SU-DHL-6 (cell line): Measurements from ENCODE around the gene LRRN2.

ENCODE experiments used
- H2AFZ ChIP-seq: fragments of 200-600 bp; sonication (generic); 2 replicates; pipeline ENCODE4 v1.6.1; 2014; ENCODE audit warnings: low read depth, mild to moderate bottlenecking, moderate library complexity, mixed read lengths, antibody characterized with exemption, low read length; ENCODE audit not compliant: severe bottlenecking
- H3F3A ChIP-seq: fragments of 200-600 bp; shearing (Covaris generic); 2 replicates; pipeline ENCODE4 v1.6.0; 2016; ENCODE audit warnings: antibody characterized with exemption, mild to moderate bottlenecking; ENCODE audit not compliant: insufficient read depth
- H3K27ac ChIP-seq: fragments of 200-600 bp; sonication (generic); 2 replicates; pipeline ENCODE4 v1.5.1; 2016; ENCODE audit warnings: low read depth, mild to moderate bottlenecking, low read length, moderate library complexity, mixed read lengths
- H3K27me3 ChIP-seq: fragments of 200-600 bp; sonication (generic), shearing (Covaris generic); 2 replicates; pipeline ENCODE4 v1.6.0; 2014; ENCODE audit warnings: mild to moderate bottlenecking, low read length
- H3K36me3 ChIP-seq: fragments of 200-600 bp; sonication (generic); 2 replicates; pipeline ENCODE4 v1.6.1; 2014; ENCODE audit warnings: mild to moderate bottlenecking, low read length, mixed read lengths
- H3K4me2 ChIP-seq: fragments of 300-600, 200-600 bp; shearing (Covaris generic), sonication (generic); 2 replicates; pipeline ENCODE4 v1.6.0; 2014; ENCODE audit warnings: low read length, low read depth, mild to moderate bottlenecking; ENCODE audit not compliant: poor library complexity, severe bottlenecking
- H3K4me3 ChIP-seq: fragments of 200-600 bp; sonication (generic); 2 replicates; pipeline ENCODE4 v1.5.1; 2014; ENCODE audit warnings: antibody characterized with exemption, low read length, mild to moderate bottlenecking, mixed read lengths; ENCODE audit not compliant: insufficient read depth, poor library complexity, severe bottlenecking
- H3K79me2 ChIP-seq: fragments of 200-600 bp; sonication (generic); 2 replicates; pipeline ENCODE4 v1.6.1; 2014; ENCODE audit warnings: mild to moderate bottlenecking, low read length, moderate library complexity; ENCODE audit not compliant: insufficient read depth
- H3K9ac ChIP-seq: fragments of 200-600 bp; sonication (generic); 2 replicates; pipeline ENCODE4 v1.7.0; 2014; ENCODE audit warnings: mild to moderate bottlenecking, low read length
- H3K9me2 ChIP-seq: fragments of 200-600 bp; sonication (generic); replicated peaks from 2 replicates; pipeline ENCODE4 v1.6.1; 2014; ENCODE audit warnings: low read length; ENCODE audit not compliant: insufficient read depth
- H3K9me3 ChIP-seq: fragments of 200-600 bp; sonication (generic); 2 replicates; pipeline ENCODE4 v1.6.1; 2014; ENCODE audit warnings: low read length, mixed read lengths; ENCODE audit not compliant: insufficient read depth
- H4K20me1 ChIP-seq: fragments of 200-600 bp; sonication (generic); 2 replicates; pipeline ENCODE4 v1.6.1; 2014; ENCODE audit warnings: low read depth, mild to moderate bottlenecking, antibody characterized with exemption, low read length, moderate library complexity, mixed read lengths
- CTCF ChIP-seq: fragments of 200-600 bp; sonication (generic); IDR thresholded peaks from one replicate; pipeline ENCODE4 v1.5.1; 2017; ENCODE audit warnings: antibody characterized with exemption, mild to moderate bottlenecking, low read length, moderate library complexity; ENCODE audit not compliant: insufficient read depth, poor library complexity, severe bottlenecking
- EZH2phosphoT487 ChIP-seq: fragments of 200-600 bp; sonication (generic), shearing (Covaris generic); conservative IDR thresholded peaks from 2 replicates; pipeline ENCODE4 v1.6.1; 2018; ENCODE audit warnings: mild to moderate bottlenecking, antibody characterized with exemption, low read length, moderate library complexity, mixed read lengths

Gene LRRN2

GRCh38 chr1:204730826-204731459 lies 45.4 kb upstream of the LRRN2 start:
- H3K36me3 ChIP-seq = no peaks in the 10 kb centered on the region

GRCh38 chr1:204729516-204729915 lies 44.0 kb upstream of the LRRN2 start:
- H3K36me3 ChIP-seq = no peaks in the 10 kb centered on the region
- H4K20me1 ChIP-seq = no peaks in the 10 kb centered on the region
- no peak overlapping the region for H3K9ac ChIP-seq
- no peak overlapping the region for H2AFZ ChIP-seq
- H3K4me2 ChIP-seq = no peak overlapping the region
- H3K27ac ChIP-seq = no peak overlapping the region
- no peaks in the 10 kb centered on the region for H3K79me2 ChIP-seq
- H3K9me2 ChIP-seq = no peaks in the 10 kb centered on the region
- no peaks in the 10 kb centered on the region for H3K27me3 ChIP-seq
- no peak overlapping the region for H3K4me3 ChIP-seq
- H3F3A ChIP-seq = no peaks in the 10 kb centered on the region
- no peaks in the 10 kb centered on the region for H3K9me3 ChIP-seq
- TF ChIP-seq EZH2phosphoT487 (no peak), CTCF (no peak)

More at GRCh38 chr1:204730826-204731459, 45.4 kb upstream of the LRRN2 start:
- Histone ChIP-seq H4K20me1 (no peaks in the 10 kb centered on the region), H3F3A (no peaks in the 10 kb centered on the region), H3K4me3 (no peak overlapping the region), H2AFZ (no peak overlapping the region), H3K79me2 (no peaks in the 10 kb centered on the region), H3K9me2 (no peaks in the 10 kb centered on the region), H3K9me3 (no peaks in the 10 kb centered on the region), H3K27me3 (no peaks in the 10 kb centered on the region), H3K27ac (no peak overlapping the region), H3K9ac (no peak overlapping the region), H3K4me2 (no peak overlapping the region)
- TF ChIP-seq EZH2phosphoT487 (no peak), CTCF (no peak)

GRCh38 chr1:204728456-204728855 lies 42.9 kb upstream of the LRRN2 start:
- Histone ChIP-seq H3K4me2 (no peak overlapping the region), H4K20me1 (no peaks in the 10 kb centered on the region), H3F3A (no peaks in the 10 kb centered on the region), H3K27me3 (no peaks in the 10 kb centered on the region), H3K4me3 (no peak overlapping the region), H3K27ac (no peak overlapping the region), H2AFZ (no peak overlapping the region), H3K36me3 (no peaks in the 10 kb centered on the region), H3K9me2 (no peaks in the 10 kb centered on the region), H3K79me2 (no peaks in the 10 kb centered on the region), H3K9ac (no peak overlapping the region), H3K9me3 (no peaks in the 10 kb centered on the region)
- TF ChIP-seq EZH2phosphoT487 (no peak), CTCF (no peak)
